ENCODE results near the gene RGS11.
A peak's percentile ranks its signal among the peaks of the same experiment; 100 is the strongest.
"Not testable (repeated sequence)": the region's sequence is repeated elsewhere in the genome, so short reads cannot be mapped to it uniquely, and the experiment has no call there.

RGS11 gene

GRCh38 chr16:230949-231348 lies 44.8 kb downstream of the RGS11 start:
- H3K9ac ChIP-seq (ENCODE audit: low read length), result no peak overlapping the region

DNA sequence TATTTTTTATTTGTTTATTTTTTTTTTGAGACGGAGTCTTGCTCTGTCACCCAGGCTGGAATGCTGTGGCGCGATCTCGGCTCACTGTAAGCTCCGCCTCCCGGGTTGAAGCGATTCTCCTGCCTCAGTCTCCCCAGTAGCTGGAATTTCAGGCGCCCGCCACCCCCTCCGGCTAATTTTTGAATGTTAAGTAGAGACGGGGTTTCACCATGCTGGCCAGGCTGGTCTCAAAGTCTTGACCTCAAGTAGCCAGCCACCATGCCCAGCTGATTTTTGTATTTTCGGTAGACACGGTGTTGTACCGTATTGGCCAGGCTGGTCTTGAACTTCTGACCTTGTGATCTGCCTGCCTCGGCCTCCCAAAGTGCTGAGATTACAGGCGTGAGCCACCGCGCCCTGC lies 45.4 kb downstream of the RGS11 start:
- H3K36me3 ChIP-seq (ENCODE audit: control insufficient read depth, insufficient read depth, low read length, severe bottlenecking), result peaks cover 17% of the 10 kb centered on the region
- not testable (repeated sequence) for H3K9me3 ChIP-seq (ENCODE audit: control insufficient read depth, low read length); H3K9ac ChIP-seq (ENCODE audit: low read length); H3K4me3 ChIP-seq (ENCODE audit: low read length); H3K27me3 ChIP-seq (replicated peaks; ENCODE audit: control insufficient read depth, insufficient read depth, low read length); DNase-seq (ENCODE audit: low read depth)
- peaks cover 10% of the 10 kb centered on the region for H3K4me1 ChIP-seq (ENCODE audit: control insufficient read depth, insufficient read depth, low read length)

More at GRCh38 chr16:230949-231348, 44.8 kb downstream of the RGS11 start:
- H3K36me3 ChIP-seq (ENCODE audit: control insufficient read depth, insufficient read depth, low read length, severe bottlenecking), result peaks cover 13% of the 10 kb centered on the region
- no peaks in the 10 kb centered on the region for H3K9me3 ChIP-seq (ENCODE audit: control insufficient read depth, low read length)
- DNase-seq (ENCODE audit: low read depth), result no peak
- H3K4me1 ChIP-seq (ENCODE audit: control insufficient read depth, insufficient read depth, low read length), result peaks cover 10% of the 10 kb centered on the region
- no peaks in the 10 kb centered on the region for H3K27me3 ChIP-seq (replicated peaks; ENCODE audit: control insufficient read depth, insufficient read depth, low read length)
- no peak overlapping the region for H3K4me3 ChIP-seq (ENCODE audit: low read length)

DNA sequence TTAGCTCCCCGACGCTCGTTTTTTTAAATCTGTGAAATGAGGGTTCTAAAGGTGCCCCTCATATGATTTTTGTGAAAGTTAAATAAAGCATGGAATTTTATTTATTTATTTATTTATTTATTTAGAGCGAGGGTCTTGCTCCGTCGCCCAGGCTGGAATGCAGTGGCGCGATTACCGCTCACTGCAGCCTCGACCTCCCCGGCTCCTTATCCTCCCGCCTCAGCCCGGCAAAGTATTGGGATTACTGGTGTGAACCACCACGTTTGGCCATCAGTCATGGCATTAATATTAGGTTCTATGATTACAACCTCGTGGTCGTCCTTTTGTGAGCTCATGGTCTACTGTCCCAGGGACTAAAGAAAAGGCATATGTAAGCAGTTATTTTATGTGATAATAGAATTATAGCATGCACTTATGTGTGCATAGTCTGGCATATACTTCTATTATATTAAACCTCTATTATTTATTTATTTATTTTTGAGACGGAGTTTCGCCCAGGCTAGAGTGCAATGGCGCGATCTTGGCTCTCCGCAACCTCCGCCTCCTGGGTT lies 45.9 kb downstream of the RGS11 start:
- DNase-seq (ENCODE audit: low read depth), result no peak
- Histone ChIP-seq H3K9ac (ENCODE audit: low read length) (peak overlapping the region; percentile 97), H3K4me1 (ENCODE audit: control insufficient read depth, insufficient read depth, low read length) (peaks cover 10% of the 10 kb centered on the region), H3K36me3 (ENCODE audit: control insufficient read depth, insufficient read depth, low read length, severe bottlenecking) (peaks cover 20% of the 10 kb centered on the region), H3K27me3 (replicated peaks; ENCODE audit: control insufficient read depth, insufficient read depth, low read length) (no peaks in the 10 kb centered on the region), H3K4me3 (ENCODE audit: low read length) (peak overlapping the region; percentile 92), H3K9me3 (ENCODE audit: control insufficient read depth, low read length) (no peaks in the 10 kb centered on the region)

DNA sequence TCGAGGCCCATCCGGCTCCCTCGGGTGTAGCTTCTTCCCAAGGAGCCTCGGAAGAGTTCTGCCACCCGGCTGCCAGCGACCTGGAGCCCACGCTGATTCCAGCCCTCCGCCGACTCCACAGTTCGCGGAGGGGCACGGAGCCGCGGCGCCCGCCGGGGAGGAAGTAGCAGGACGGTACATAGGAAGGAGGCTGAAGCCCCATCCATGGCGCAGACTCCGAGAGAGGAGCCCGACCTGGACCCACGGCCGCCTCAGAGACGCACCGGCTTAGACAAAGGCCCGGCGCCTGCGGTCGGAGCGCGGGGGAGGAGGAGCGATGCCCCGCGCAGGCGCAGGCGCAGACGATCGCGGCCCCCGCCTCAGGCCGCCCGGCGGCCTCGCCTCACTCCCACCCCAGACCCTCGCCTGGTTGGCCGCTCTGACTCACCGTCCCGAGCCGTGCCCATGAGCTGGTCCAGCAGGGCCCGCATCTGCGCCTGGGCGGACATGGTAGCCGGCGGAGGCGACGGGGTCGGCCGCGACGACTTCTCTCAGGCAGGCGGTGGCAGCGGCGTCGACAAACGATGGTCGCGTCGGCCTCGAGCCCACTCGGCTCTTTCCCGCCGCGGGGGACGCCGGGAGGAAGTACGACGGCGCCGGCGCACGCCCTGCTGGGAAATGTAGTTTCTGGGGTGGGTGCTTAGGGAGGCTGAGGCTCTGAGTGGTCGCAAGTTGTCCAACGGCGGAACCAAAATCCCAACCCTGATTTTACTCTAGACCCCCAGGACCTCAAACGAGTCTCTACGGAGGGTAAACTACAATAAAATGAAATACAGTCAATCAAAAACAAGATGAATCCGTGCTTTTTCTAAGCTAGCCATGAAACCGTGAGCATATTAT lies 46.7 kb downstream of the RGS11 start, which contains the start of gene LUC7L:
LUC7L (minus strand) TSS at position 598 of the 879 bp plus-strand sequence; CDS start at position 488, 110 bp downstream.
- H3K36me3 ChIP-seq (ENCODE audit: control insufficient read depth, insufficient read depth, low read length, severe bottlenecking), result peaks cover 26% of the 10 kb centered on the region
- H3K9ac ChIP-seq (ENCODE audit: low read length), result peak within 1 kb of the TSS; percentile 97
- H3K4me1 ChIP-seq (ENCODE audit: control insufficient read depth, insufficient read depth, low read length), result peaks cover 10% of the 10 kb centered on the region
- peak within 1 kb of the TSS; percentile 92 for H3K4me3 ChIP-seq (ENCODE audit: low read length)
- no peaks in the 10 kb centered on the region for H3K9me3 ChIP-seq (ENCODE audit: control insufficient read depth, low read length)
- peak; percentile 96 for DNase-seq (ENCODE audit: low read depth)
- H3K27me3 ChIP-seq (replicated peaks; ENCODE audit: control insufficient read depth, insufficient read depth, low read length), result no peaks in the 10 kb centered on the region

GRCh38 chr16:228151-228851 lies 47.4 kb downstream of the RGS11 start:
- peak overlapping the region; percentile 97 for H3K9ac ChIP-seq (ENCODE audit: low read length)
- peak; percentile 17 for DNase-seq (ENCODE audit: low read depth)

DNA sequence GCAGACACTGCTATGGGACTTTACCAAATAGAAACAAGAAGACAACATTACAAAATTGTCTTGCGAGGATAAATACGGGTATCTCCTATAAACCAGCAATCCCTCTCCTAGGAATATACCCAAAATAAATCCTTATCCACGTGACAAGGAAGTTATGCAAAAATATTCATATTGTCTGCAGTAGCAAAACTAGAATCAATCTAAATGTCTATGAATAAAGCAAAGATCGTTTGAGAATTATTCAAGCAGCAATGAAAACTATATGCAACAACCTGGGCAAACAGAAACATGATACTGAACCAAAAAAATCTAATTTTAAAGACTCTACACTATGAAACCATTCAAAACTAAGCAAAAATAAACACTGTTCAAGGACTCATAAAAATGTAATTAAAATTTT lies 55.7 kb downstream of the RGS11 start:
- Histone ChIP-seq H3K36me3 (ENCODE audit: control insufficient read depth, insufficient read depth, low read length, severe bottlenecking) (peaks cover 82% of the 10 kb centered on the region), H3K9me3 (ENCODE audit: control insufficient read depth, low read length) (peaks cover 3% of the 10 kb centered on the region), H3K9ac (ENCODE audit: low read length) (no peak overlapping the region), H3K4me1 (ENCODE audit: control insufficient read depth, insufficient read depth, low read length) (peaks cover 5% of the 10 kb centered on the region), H3K27me3 (replicated peaks; ENCODE audit: control insufficient read depth, insufficient read depth, low read length) (no peaks in the 10 kb centered on the region), H3K4me3 (ENCODE audit: low read length) (no peak overlapping the region)
- no peak for DNase-seq (ENCODE audit: low read depth)

More at GRCh38 chr16:228151-228851, 47.4 kb downstream of the RGS11 start:
- Histone ChIP-seq H3K27me3 (replicated peaks; ENCODE audit: control insufficient read depth, insufficient read depth, low read length) (no peaks in the 10 kb centered on the region), H3K4me1 (ENCODE audit: control insufficient read depth, insufficient read depth, low read length) (peaks cover 10% of the 10 kb centered on the region), H3K36me3 (ENCODE audit: control insufficient read depth, insufficient read depth, low read length, severe bottlenecking) (peaks cover 34% of the 10 kb centered on the region), H3K4me3 (ENCODE audit: low read length) (peak overlapping the region; percentile 92), H3K9me3 (ENCODE audit: control insufficient read depth, low read length) (no peaks in the 10 kb centered on the region)
